ENCODE measurements around the gene ZFY.

GRCh38 chrY:2934078-2934477, 1.1 kb upstream of the ZFY start:
- no peak for TF ChIP-seq CTCF (IDR thresholded peaks at IDR 0.05; ENCODE audit: insufficient read depth, low read length, poor library complexity, severe bottlenecking)
- TF ChIP-seq EZH2phosphoT487 (conservative IDR thresholded peaks at IDR 0.05; ENCODE audit: low read length): no peak
